Kidney (tissue), 14 donors: ENCODE results near the gene ZNF202. TPM values are rescaled to one million over a fixed set of nuclear protein-coding genes. Genes with fewer than 3 reads are reported as not detected.
"Not testable (repeated sequence)": the region's sequence is repeated elsewhere in the genome, so short reads cannot be mapped to it uniquely, and the experiment has no call there.

ENCODE experiments used
- DNase-seq, 5 donors: peaks; one replicate each; pipeline ENCODE4 v3.0.0-alpha.2; 2013 to 2020
- FAIRE-seq: peaks from 2 replicates; lab custom pipeline; 2012; peaks lifted over from hg19 to GRCh38; lab: Jason Lieb, UNC
- H3K27ac ChIP-seq, 2 donors: one replicate each; pipeline ENCODE4 v1.7.0; 2013; ENCODE audit warnings: low read depth in 2 of 2, low read length in 2 of 2, inconsistent platforms in 1 of 2
- H3K27me3 ChIP-seq: one replicate; pipeline ENCODE4 v1.7.1; 2013; ENCODE audit warnings: low read length, inconsistent platforms; ENCODE audit not compliant: control insufficient read depth, insufficient read depth
- H3K36me3 ChIP-seq, 3 donors: one replicate each; pipeline versions ENCODE4 v1.7.0 to v1.7.1; 2013; ENCODE audit warnings: low read length in 3 of 3, control low read depth in 1 of 3, inconsistent platforms in 1 of 3; ENCODE audit not compliant: insufficient read depth in 3 of 3, control insufficient read depth in 2 of 3
- H3K4me1 ChIP-seq, 3 donors: one replicate each; pipeline versions ENCODE4 v1.7.0 to v1.7.1; 2013; ENCODE audit warnings: low read length in 3 of 3, inconsistent platforms in 1 of 3, low read depth in 1 of 3; ENCODE audit not compliant: control insufficient read depth in 2 of 3, insufficient read depth in 2 of 3
- H3K4me3 ChIP-seq, 3 donors: one replicate each; pipeline versions ENCODE4 v1.7.0 to v1.8.1; 2013; ENCODE audit warnings: low read length in 3 of 3, control low read depth in 1 of 3, inconsistent platforms in 1 of 3
- H3K9ac ChIP-seq, 3 donors: one replicate each; pipeline versions ENCODE4 v1.7.0 to v1.7.1; 2013; ENCODE audit warnings: low read length in 3 of 3, control low read depth in 1 of 3, inconsistent platforms in 1 of 3
- H3K9me3 ChIP-seq, 3 donors: one replicate each; pipeline versions ENCODE4 v1.7.0 to v1.7.1; 2013; ENCODE audit warnings: low read length in 3 of 3, control low read depth in 1 of 3, inconsistent platforms in 1 of 3; ENCODE audit not compliant: control insufficient read depth in 2 of 3, insufficient read depth in 1 of 3
- CTCF ChIP-seq: IDR thresholded peaks from 3 replicates; pipeline ENCODE4 v1.5.1; 2012; ENCODE audit warnings: mild to moderate bottlenecking, moderate library complexity, borderline replicate concordance; ENCODE audit not compliant: insufficient read depth; ENCODE audit errors: extremely low read depth
- intact Hi-C: fragments of 100-400 bp; cut with DNase I; formaldehyde crosslinking; loops from one replicate; pipeline ENCODE4 v1.11.1; 2022
- polyA plus RNA-seq: library from polyadenylated mRNA; stranded (reverse); fragments of 350-450 nt; fragmentation: Illumina TruSeq; extraction: RNeasy Lipid Tissue Mini Kit (QIAGEN cat#74804); gene quantifications from one replicate; pipeline ENCODE4 v1.2.3, GENCODE V29; 2014; ENCODE audit warnings: low read depth, low replicate concordance; ENCODE audit not compliant: insufficient read depth
- total RNA-seq: library from RNA; stranded (reverse); fragmentation: NEBNext Ultra II Directional; extraction: Animal tissue kit (Norgen Biotek cat#: 25700); gene quantifications from one replicate; pipeline ENCODE4 v1.2.1, GENCODE V29; 2021
- donor health status: control.
- donor health status: control.
- donor health status: control.
- donor health status: control.
- donor health status: control.
- donor health status: DM: yes; HTN: yes; CAD: no.
- donor health status: Normal renal cell carcinoma (clear cell type).

ZNF202 gene
- total and polyA plus RNA-seq, 2 donors from 2014 or later = 4.5 to 9.8 TPM

DNA sequence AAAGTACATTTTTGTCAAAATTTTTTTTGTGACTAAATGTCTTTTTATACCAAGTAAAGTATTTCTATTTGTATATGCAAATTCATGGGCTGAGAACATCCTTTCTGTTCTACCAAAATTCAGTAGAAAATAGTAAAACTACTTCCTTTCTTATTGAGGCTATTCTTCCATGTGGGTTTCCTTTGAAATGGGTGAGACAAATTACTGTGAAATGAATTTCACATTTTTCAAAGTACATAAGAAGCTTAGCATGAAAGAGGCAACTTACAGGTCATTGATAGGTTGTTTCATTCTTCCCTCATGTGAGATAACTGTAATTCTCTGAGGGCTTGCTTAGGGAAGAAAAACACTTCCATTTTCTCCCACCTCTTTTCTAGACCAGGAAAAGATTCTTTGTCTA is 13.9 kb upstream of the ZNF202 start:
- intact Hi-C loops = no loop called here
- Histone ChIP-seq H3K4me1 (no peaks in the 10 kb centered on the region), H3K27ac (no peak overlapping the region), H3K4me3 (no peak overlapping the region), H3K27me3 (no peaks in the 10 kb centered on the region), H3K36me3 (no peaks in the 10 kb centered on the region), H3K9me3 (no peaks in the 10 kb centered on the region), H3K9ac (no peak overlapping the region)
- DNase-seq = no peak
- FAIRE-seq = no peak
- TF ChIP-seq CTCF = no peak

- H3K36me3 ChIP-seq = no peaks in the 10 kb centered on the region
- no peaks in the 10 kb centered on the region for H3K4me1 ChIP-seq
- H3K27me3 ChIP-seq = no peaks in the 10 kb centered on the region
- TF ChIP-seq CTCF = no peak
- no peak within 1 kb of the TSS for H3K9ac ChIP-seq
- intact Hi-C loops = no loop called here
- no peak for FAIRE-seq
- DNase-seq = no peak
- no peaks in the 10 kb centered on the region for H3K9me3 ChIP-seq
- no peak within 1 kb of the TSS for H3K27ac ChIP-seq
- H3K4me3 ChIP-seq = no peak within 1 kb of the TSS
Observed at GRCh38 chr11:123754101-123754568, 12.7 kb upstream of the ZNF202 start, which contains the start of gene OR6X1. Gene OR6X1 (minus strand): TSS chr11:123754518. CDS start chr11:123754518, 0 bp downstream.

DNA sequence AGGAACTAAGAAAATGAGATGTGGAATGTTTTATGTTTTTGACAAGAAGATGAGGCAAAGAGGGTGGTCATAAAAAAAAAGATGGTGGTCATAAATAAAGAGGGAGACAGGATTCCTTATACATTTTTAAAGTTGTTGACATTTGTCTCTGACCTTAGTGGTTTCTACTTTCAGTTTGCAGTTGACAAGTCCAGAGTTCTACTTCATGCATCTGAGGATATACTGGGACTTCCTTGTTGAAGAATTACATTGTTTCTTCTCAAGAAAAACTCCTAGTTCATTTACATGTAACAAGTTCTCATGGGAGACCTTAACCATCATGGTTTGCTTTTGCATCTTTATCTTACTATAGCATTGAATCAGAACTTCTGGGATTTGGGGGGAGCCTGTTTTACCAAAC is 11.7 kb upstream of the ZNF202 start:
- TF ChIP-seq CTCF = no peak
- Histone ChIP-seq H3K36me3 (no peaks in the 10 kb centered on the region), H3K4me1 (no peaks in the 10 kb centered on the region), H3K27ac (no peak overlapping the region), H3K27me3 (no peaks in the 10 kb centered on the region), H3K4me3 (no peak overlapping the region), H3K9ac (no peak overlapping the region), H3K9me3 (no peaks in the 10 kb centered on the region)
- FAIRE-seq (no peak), DNase-seq (no peak)
- intact Hi-C loops = no loop called here

GRCh38 chr11:123751781-123752180 is 10.3 kb upstream of the ZNF202 start:
- Histone ChIP-seq H3K4me3 (no peak overlapping the region), H3K27ac (no peak overlapping the region), H3K9me3 (no peaks in the 10 kb centered on the region), H3K36me3 (no peaks in the 10 kb centered on the region), H3K27me3 (no peaks in the 10 kb centered on the region), H3K4me1 (no peaks in the 10 kb centered on the region), H3K9ac (no peak overlapping the region)
- TF ChIP-seq CTCF = no peak
- DNase-seq = no peak
- intact Hi-C loops = no loop called here
- FAIRE-seq = no peak

GRCh38 chr11:123748349-123748748 is 6.9 kb upstream of the ZNF202 start:
- DNase-seq, H3K4me1 ChIP-seq, H3K27ac ChIP-seq, H3K4me3 ChIP-seq, intact Hi-C loops, H3K36me3 ChIP-seq, H3K9me3 ChIP-seq, FAIRE-seq, H3K27me3 ChIP-seq, H3K9ac ChIP-seq: not testable (repeated sequence)
